HepG2 (cell line): ENCODE data around the gene TMEM74B. TPM values are rescaled to one million over a fixed set of nuclear protein-coding genes. Genes with fewer than 3 reads are reported as not detected.
A peak's percentile ranks its signal among the peaks of the same experiment; 100 is the strongest.

Experiments
- EP300 ChIP-seq, 3 experiments: sonication (generic) in 1 of 3; formaldehyde crosslinking in 1 of 3; IDR thresholded peaks; 2 replicates each; pipeline versions ENCODE4 v1.5.1 to v1.6.1; 2011 to 2020; ENCODE audit warnings: low read depth in 2 of 3, low read length in 2 of 3, borderline replicate concordance in 1 of 3, improper control_type of control experiment in 1 of 3, mild to moderate bottlenecking in 1 of 3, missing genetic modification reagents in 1 of 3, moderate library complexity in 1 of 3
- IKZF1 ChIP-seq: fragments of 450-650 bp; IDR thresholded peaks from 2 replicates; pipeline ENCODE4 v1.7.1; 2016
- JDP2 ChIP-seq: sonication (generic); formaldehyde crosslinking; IDR thresholded peaks from 2 replicates; pipeline ENCODE4 v1.8.1; 2022; ENCODE audit warnings: missing genetic modification reagents, borderline replicate concordance
- NFYC ChIP-seq: IDR thresholded peaks from 2 replicates; pipeline ENCODE4 v1.6.1; 2016; ENCODE audit warnings: missing genetic modification reagents, missing compliant biosample characterization
- ZBTB21 ChIP-seq: sonication (generic); formaldehyde crosslinking; IDR thresholded peaks from 2 replicates; pipeline ENCODE4 v1.4.0; 2020; ENCODE audit warnings: missing genetic modification reagents
- ZBTB7A ChIP-seq: sonication (generic); formaldehyde crosslinking; IDR thresholded peaks from 2 replicates; pipeline ENCODE4 v1.8.0; 2022; ENCODE audit warnings: mild to moderate bottlenecking, missing genetic modification reagents
- ZNF224 ChIP-seq: sonication (generic); formaldehyde crosslinking; IDR thresholded peaks from 2 replicates; pipeline ENCODE4 v1.5.0; 2020; ENCODE audit warnings: mild to moderate bottlenecking, missing genetic modification reagents
- ZNF3 ChIP-seq: IDR thresholded peaks from 2 replicates; pipeline ENCODE4 v1.7.0; 2017; ENCODE audit warnings: inconsistent platforms
- ZNF335 ChIP-seq: sonication (generic); formaldehyde crosslinking; IDR thresholded peaks from 2 replicates; pipeline ENCODE4 v1.4.0; 2020; ENCODE audit warnings: missing genetic modification reagents
- polyA plus RNA-seq, 8 experiments: library from polyadenylated mRNA; depleted of rRNA in 3 of 8; stranded (reverse) in 7 of 8; unstranded in 1 of 8; fragments of >200 nt; fragmentation: Illumina TruSeq in 4 of 8; extraction: Trizol in 4 of 8; gene quantifications; 2 replicates each; pipeline versions ENCODE4 v1.2.1 to v1.2.3, GENCODE V29; 2011 to 2016; ENCODE audit warnings: low read depth in 4 of 8, missing spikeins in 1 of 8, mixed read lengths in 1 of 8; ENCODE audit not compliant: insufficient read depth in 1 of 8
- total RNA-seq, 5 experiments: library from RNA; depleted of rRNA; stranded (reverse); fragments of >200 nt; fragmentation: Illumina TruSeq; extraction: Trizol; gene quantifications; 2 replicates each; pipeline ENCODE4 v1.2.3, GENCODE V29; 2016; ENCODE audit warnings: low read depth in 1 of 5
- TF ChIP-seq, protein P1 (sequence below): sonication (generic); formaldehyde crosslinking; IDR thresholded peaks from 2 replicates; pipeline ENCODE4 v1.4.0; 2020; ENCODE audit warnings: missing genetic modification reagents
- TF ChIP-seq, protein P2 (sequence below): IDR thresholded peaks from 2 replicates; pipeline ENCODE4 v1.6.1; 2016; ENCODE audit warnings: missing compliant biosample characterization, missing genetic modification reagents, borderline replicate concordance
- TF ChIP-seq, protein P3 (sequence below): sonication (generic); formaldehyde crosslinking; IDR thresholded peaks from 2 replicates; pipeline ENCODE4 v1.4.0; 2020; ENCODE audit warnings: missing genetic modification reagents, mild to moderate bottlenecking, borderline replicate concordance
- TF ChIP-seq, protein P4 (sequence below): IDR thresholded peaks from 2 replicates; pipeline ENCODE4 v1.6.1; 2016; ENCODE audit warnings: low read depth, borderline replicate concordance
- TF ChIP-seq, protein P5 (sequence below), 2 experiments: sonication (generic) in 1 of 2; formaldehyde crosslinking in 1 of 2; IDR thresholded peaks; 2 replicates each; pipeline versions ENCODE4 v1.4.0 to v1.6.1; 2016 to 2020; ENCODE audit warnings: borderline replicate concordance in 1 of 2, low read depth in 1 of 2, mild to moderate bottlenecking in 1 of 2, missing genetic modification reagents in 1 of 2
- TF ChIP-seq, protein P6 (sequence below): IDR thresholded peaks from 2 replicates; pipeline ENCODE4 v1.6.1; 2012; ENCODE audit warnings: low read length, improper control_type of control experiment

Gene TMEM74B
- total and polyA plus RNA-seq, 2 of the 13 experiments (the other 11 are each of a cell fraction or from before 2014, with no cell fraction given), result 4.7 to 18.4 TPM

DNA sequence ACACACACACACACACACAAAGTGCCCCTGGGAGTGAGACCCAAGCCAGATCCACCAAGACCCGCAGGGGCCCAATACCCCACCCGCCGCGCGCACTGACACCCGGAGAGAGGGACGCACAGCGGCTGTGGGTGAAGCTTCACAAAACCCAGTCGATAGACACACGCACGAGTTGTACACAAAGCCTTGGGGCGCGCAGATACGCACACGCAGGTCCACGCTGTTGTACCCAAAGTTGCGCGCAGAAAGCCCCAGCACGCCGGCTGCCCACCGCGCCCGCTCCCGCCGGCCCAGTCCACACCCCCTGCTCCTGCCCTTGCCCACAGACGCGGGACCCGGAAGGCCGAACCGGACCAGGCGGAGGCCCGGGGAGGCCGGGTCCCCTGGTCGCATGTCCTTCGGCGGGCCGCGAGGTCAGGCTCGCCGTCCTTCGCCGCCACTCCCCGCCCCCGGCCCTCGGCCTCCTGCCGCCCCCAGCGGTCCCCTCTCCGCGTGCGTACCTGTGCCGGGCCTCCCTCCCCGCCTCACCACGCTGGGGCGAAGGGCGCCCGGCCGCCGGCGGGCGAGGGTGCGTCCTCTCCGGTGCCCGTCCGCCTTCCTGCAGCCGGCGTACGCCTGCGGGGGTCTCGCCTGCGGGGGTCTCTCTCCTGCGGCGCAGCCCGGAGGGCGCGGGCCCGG lies at the start of gene TMEM74B (continued):
- TF ChIP-seq, protein P1, sequence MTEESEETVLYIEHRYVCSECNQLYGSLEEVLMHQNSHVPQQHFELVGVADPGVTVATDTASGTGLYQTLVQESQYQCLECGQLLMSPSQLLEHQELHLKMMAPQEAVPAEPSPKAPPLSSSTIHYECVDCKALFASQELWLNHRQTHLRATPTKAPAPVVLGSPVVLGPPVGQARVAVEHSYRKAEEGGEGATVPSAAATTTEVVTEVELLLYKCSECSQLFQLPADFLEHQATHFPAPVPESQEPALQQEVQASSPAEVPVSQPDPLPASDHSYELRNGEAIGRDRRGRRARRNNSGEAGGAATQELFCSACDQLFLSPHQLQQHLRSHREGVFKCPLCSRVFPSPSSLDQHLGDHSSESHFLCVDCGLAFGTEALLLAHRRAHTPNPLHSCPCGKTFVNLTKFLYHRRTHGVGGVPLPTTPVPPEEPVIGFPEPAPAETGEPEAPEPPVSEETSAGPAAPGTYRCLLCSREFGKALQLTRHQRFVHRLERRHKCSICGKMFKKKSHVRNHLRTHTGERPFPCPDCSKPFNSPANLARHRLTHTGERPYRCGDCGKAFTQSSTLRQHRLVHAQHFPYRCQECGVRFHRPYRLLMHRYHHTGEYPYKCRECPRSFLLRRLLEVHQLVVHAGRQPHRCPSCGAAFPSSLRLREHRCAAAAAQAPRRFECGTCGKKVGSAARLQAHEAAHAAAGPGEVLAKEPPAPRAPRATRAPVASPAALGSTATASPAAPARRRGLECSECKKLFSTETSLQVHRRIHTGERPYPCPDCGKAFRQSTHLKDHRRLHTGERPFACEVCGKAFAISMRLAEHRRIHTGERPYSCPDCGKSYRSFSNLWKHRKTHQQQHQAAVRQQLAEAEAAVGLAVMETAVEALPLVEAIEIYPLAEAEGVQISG (CRISPR knock-in tag), result peak; percentile 67
- TF ChIP-seq EP300 (IDR thresholded peaks at IDR 0.05; ENCODE audit: low read depth in 2 of 2, low read length in 2 of 2) (no peak), EP300 (CRISPR knock-in tag; IDR thresholded peaks at IDR 0.05; ENCODE audit: borderline replicate concordance) (no peak), ZBTB7A (CRISPR knock-in tag) (peak; percentile 88), ZNF335 (CRISPR knock-in tag) (no peak), ZBTB21 (CRISPR knock-in tag) (no peak), ZNF3 (CRISPR knock-in tag) (no peak), NFYC (CRISPR knock-in tag) (no peak), IKZF1 (no peak), ZNF224 (CRISPR knock-in tag) (no peak), JDP2 (CRISPR knock-in tag) (no peak)
- TF ChIP-seq, protein P2, sequence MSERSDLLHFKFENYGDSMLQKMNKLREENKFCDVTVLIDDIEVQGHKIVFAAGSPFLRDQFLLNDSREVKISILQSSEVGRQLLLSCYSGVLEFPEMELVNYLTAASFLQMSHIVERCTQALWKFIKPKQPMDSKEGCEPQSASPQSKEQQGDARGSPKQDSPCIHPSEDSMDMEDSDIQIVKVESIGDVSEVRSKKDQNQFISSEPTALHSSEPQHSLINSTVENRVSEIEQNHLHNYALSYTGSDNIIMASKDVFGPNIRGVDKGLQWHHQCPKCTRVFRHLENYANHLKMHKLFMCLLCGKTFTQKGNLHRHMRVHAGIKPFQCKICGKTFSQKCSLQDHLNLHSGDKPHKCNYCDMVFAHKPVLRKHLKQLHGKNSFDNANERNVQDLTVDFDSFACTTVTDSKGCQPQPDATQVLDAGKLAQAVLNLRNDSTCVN (CRISPR knock-in tag), result no peak
- TF ChIP-seq, protein P3, sequence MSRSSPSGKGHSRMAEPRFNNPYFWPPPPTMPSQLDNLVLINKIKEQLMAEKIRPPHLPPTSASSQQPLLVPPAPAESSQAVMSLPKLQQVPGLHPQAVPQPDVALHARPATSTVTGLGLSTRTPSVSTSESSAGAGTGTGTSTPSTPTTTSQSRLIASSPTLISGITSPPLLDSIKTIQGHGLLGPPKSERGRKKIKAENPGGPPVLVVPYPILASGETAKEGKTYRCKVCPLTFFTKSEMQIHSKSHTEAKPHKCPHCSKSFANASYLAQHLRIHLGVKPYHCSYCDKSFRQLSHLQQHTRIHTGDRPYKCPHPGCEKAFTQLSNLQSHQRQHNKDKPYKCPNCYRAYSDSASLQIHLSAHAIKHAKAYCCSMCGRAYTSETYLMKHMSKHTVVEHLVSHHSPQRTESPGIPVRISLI (CRISPR knock-in tag), result no peak
- TF ChIP-seq, protein P4, sequence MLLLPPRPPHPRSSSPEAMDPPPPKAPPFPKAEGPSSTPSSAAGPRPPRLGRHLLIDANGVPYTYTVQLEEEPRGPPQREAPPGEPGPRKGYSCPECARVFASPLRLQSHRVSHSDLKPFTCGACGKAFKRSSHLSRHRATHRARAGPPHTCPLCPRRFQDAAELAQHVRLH (CRISPR knock-in tag), result no peak
- TF ChIP-seq, protein P5, sequence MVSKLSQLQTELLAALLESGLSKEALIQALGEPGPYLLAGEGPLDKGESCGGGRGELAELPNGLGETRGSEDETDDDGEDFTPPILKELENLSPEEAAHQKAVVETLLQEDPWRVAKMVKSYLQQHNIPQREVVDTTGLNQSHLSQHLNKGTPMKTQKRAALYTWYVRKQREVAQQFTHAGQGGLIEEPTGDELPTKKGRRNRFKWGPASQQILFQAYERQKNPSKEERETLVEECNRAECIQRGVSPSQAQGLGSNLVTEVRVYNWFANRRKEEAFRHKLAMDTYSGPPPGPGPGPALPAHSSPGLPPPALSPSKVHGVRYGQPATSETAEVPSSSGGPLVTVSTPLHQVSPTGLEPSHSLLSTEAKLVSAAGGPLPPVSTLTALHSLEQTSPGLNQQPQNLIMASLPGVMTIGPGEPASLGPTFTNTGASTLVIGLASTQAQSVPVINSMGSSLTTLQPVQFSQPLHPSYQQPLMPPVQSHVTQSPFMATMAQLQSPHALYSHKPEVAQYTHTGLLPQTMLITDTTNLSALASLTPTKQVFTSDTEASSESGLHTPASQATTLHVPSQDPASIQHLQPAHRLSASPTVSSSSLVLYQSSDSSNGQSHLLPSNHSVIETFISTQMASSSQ (IDR thresholded peaks at IDR 0.05; ENCODE audit: low read depth), result no peak
- TF ChIP-seq, protein P5 (CRISPR knock-in tag; IDR thresholded peaks at IDR 0.05; ENCODE audit: borderline replicate concordance), result no peak
- TF ChIP-seq, protein P6, sequence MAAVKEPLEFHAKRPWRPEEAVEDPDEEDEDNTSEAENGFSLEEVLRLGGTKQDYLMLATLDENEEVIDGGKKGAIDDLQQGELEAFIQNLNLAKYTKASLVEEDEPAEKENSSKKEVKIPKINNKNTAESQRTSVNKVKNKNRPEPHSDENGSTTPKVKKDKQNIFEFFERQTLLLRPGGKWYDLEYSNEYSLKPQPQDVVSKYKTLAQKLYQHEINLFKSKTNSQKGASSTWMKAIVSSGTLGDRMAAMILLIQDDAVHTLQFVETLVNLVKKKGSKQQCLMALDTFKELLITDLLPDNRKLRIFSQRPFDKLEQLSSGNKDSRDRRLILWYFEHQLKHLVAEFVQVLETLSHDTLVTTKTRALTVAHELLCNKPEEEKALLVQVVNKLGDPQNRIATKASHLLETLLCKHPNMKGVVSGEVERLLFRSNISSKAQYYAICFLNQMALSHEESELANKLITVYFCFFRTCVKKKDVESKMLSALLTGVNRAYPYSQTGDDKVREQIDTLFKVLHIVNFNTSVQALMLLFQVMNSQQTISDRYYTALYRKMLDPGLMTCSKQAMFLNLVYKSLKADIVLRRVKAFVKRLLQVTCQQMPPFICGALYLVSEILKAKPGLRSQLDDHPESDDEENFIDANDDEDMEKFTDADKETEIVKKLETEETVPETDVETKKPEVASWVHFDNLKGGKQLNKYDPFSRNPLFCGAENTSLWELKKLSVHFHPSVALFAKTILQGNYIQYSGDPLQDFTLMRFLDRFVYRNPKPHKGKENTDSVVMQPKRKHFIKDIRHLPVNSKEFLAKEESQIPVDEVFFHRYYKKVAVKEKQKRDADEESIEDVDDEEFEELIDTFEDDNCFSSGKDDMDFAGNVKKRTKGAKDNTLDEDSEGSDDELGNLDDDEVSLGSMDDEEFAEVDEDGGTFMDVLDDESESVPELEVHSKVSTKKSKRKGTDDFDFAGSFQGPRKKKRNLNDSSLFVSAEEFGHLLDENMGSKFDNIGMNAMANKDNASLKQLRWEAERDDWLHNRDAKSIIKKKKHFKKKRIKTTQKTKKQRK, result no peak
